HL-60/S4 (cell line): ENCODE data around the gene TMIE.

Experiments
- in situ Hi-C: fragments of 300-500 bp; cut with MboI; formaldehyde crosslinking; loops from 2 replicates; pipeline ENCODE4 v1.14.3; 2022; ENCODE audit warnings: low sequenced_read_pairs

The TMIE gene

GRCh38 chr3:46701181-46701939 lies at the start of gene TMIE:
Gene TMIE (plus strand): TSS chr3:46701392. CDS start chr3:46701488, 96 bp downstream.
- in situ Hi-C loops, result loop anchor here (25.0 kb wide), 2 partner anchors 186 to 661 kb away; partner anchors contain the start of gene PTH1R

DNA sequence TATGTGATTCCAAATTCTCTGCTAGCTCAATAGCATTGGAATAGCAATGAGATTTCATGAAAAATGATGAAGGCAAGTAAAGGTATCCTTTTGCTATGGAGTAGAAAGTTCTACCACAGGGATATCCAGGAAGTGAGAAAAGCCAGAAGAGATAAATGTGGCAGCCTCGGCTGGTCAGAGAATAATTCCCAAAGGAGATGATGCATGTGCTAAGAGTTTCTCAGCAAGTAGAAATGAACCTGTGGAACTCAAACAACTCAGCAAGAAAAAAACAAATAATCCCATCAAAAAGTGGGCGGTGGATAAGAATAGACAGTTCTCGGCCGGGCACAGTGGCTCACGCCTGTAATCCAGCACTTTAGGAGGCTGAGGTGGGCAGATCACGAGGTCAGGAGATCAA lies 45.9 kb upstream of the TMIE start:
- in situ Hi-C loops, result no loop called here

DNA sequence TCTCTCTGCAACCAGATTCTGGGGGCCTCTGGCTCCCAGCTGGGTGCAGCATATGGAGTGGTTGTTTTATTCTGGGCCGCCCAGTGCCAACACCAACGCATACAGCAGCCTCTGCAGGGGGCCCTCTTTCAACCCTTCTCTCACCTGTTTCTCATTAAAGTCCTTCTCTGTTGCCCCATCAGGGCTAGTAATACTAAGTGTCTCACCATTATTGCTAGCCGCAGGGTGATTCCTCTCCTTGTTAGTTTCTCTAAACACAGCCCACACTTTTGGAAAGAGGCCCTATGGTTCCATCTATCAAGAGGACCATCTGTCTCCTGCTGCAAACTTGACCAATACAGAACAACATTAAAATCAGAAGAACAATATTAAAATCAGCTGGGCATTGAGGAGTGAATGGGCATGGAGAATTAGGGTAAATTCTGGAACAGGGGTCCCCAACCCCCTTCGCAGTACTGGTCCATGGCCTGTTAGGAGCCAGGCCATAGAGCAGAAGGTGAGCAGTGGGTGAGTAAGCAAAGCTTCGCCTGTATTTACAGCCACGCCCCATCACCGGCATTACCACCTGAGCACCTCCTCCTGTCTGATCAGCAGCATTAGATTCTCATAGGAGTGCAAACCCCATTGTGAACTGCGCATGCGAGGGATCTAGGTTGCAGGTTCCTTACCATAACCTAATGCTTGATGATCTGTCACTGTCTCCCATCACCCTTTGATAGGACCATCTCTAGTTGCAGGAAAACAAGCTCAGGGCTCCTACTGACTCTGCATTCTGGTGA lies 44.2 kb upstream of the TMIE start:
- in situ Hi-C loops, result no loop called here

DNA sequence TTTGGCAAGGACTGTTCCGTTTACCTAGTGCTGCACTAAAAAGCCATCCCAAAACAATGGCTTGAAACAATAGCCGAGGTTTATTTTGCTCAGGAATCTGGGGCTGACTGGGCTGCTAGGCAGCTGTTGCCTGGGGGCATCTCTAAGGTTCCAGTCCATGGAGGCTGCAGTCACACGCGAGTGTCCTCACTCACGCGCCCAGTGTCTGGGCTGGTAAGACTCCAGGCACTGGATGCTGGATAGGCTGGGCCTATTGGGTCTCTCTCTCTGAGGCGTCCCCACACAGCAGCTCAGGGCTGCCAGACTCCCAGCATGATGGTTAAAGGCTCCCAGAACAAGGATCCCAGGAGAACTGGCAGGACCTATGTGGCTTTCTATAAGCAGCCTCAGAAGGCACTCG lies 41.9 kb upstream of the TMIE start:
- in situ Hi-C loops, result no loop called here

- in situ Hi-C loops, result no loop called here
Observed at GRCh38 chr3:46660003-46660402, 41.2 kb upstream of the TMIE start.

DNA sequence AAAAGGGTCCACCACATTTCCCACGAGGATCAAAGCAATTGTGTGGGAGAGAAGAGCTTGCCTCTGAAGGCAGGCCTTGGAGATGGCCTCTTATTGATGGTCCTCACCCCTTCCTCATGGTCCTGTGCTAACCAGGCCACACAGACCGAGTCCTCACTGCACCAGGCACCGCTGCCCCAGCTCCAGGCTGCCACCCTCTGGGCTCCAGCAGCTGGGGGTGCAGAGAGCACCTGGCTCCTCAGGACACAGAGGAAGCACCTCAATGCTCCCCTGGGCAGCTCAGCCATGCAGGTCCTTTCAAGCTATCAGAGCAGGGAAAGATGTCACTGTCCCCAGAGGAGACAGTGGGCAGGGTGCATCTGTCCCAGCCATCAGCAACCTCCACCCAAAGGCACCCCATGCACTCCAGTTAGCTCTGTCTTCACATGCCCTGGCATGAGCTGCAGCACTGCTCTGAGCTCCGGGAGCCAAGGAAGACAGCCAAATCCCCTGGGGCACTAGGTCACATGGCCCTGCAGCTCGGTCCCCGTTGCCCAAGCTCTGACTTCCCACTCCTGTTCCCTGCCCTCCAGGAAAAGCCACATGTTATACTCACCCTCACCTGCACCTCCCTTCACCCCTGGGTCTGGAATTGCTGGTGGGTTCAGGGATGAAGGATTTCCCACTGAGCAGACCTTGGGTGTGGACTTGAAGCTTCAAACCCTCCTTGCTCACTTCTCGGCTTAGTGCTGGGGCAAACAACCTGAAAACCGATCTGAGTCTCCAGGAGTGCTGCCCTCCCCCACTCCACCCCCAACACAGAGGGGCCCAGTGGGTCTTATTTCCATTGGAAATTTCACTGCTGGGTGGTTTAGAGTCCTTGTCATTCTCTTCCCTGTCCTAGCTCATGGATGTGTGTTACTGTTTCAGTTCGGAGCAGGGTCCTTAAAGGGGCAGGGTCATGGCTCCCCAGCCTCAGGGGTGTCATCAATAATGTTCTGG lies 40.4 kb upstream of the TMIE start:
- in situ Hi-C loops, result no loop called here

DNA sequence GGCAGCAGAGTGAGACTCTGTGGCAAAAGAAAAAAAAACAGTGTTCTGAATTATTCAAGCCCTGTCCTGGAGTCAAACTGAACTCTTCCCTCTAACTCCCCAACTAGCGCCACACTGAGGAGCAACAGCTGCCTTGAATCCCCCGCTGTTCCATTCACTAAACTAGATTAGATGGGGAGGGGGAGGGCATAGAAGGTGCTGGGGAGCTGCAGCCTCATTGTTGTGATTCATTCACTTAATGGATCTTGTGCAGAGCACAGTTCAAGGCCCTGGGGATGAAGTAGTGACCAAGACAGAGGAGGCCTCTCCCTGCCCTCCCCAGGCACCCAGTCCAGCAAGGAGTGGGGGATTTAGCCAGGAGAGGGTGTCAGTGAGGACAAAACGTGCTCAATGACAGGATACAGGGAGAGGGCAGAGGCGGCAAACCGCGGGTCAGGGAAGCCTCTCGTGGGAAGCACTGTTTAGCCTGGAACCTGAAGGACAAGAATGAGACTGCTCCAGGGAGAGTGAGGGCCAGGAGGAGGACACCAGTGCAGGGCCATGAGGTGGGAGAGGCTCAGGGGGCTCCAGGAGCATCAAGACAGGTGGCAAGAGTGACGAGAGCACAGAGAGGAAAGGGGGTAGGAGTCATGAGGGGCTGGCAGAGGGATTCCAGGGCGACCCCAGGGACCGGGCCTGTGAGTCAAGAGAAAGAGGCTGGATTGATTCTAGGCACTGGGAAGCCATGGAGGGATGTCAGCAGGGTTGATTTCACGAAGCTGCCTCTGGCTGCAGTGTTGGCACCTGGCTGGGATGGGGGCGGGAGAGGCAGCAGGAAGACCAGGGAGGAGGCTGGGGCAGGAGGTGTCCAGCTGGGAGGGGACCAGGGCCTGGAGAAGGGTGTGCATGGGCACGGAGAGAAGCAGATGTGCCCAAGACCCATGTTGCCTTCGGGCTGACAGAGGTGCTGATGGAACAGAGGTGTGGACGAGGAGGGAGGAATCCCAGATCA lies 39.1 kb upstream of the TMIE start:
- in situ Hi-C loops, result no loop called here

GRCh38 chr3:46662771-46663551 lies 38.2 kb upstream of the TMIE start:
- in situ Hi-C loops, result no loop called here

DNA sequence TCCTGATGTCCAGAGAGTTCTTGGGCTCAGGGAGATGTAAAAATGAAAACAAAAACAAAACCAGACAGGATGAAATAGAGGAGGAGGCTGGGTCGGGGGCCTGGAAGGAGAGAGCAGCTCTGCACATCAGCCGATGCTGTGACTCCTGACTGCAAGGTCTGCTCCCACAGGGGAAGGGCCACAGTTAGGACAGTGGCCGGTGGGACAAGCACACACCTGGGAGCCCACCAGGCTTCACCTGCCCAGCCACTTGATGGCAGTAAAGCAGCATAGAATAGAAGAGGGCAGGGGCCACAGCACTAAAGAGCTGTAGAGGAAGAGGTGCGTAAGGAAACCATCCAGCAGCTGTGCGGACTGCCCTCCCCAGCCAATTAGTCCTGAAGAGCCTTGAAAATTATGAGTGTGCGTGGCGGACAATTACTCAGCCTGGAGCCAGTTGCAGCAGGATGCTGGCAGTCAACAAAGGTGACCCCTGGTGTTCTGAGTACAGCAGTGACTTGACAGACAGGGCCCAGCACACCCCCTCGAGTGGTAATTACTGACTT lies 37.5 kb upstream of the TMIE start:
- in situ Hi-C loops, result no loop called here

DNA sequence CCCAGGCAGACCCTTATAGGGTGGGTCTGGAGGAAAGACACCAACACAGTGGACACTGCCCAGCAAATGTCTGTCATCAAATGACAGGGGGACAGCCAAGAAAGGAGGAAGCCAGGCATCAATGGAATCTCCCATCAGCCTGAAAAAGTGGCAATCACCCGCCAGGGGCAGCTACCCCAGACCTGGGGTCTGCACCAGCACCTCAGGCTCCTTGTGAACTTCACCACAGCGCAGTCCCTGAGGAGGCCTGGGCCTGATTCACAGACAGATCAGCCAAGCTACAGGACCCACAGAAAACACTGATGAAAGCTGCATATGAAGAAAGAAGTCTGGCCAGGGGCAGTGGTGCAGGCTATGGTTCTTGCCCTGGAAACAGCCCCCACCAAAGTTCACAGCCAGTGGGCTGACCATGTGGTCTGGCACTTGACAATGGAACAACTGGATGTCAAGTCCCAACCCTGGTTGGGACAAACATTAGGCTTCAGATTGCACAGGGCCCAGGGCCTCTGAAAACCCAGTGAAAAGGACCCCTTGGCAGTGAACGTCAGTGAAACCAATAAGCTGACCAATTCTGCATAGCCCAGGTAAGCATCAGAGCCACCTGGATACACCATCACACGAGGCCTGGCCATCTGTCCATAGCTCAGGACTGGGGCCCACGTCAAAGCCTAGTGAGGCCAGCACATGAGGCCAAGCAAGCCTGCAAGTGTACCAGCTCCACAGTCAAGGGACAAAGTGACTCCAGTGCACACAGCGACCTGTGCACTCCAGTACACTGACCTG lies 36.8 kb upstream of the TMIE start:
- in situ Hi-C loops, result no loop called here

GRCh38 chr3:46664971-46665762 lies 36.0 kb upstream of the TMIE start:
- in situ Hi-C loops, result no loop called here

GRCh38 chr3:46665763-46666452 lies 35.3 kb upstream of the TMIE start:
- in situ Hi-C loops, result no loop called here

DNA sequence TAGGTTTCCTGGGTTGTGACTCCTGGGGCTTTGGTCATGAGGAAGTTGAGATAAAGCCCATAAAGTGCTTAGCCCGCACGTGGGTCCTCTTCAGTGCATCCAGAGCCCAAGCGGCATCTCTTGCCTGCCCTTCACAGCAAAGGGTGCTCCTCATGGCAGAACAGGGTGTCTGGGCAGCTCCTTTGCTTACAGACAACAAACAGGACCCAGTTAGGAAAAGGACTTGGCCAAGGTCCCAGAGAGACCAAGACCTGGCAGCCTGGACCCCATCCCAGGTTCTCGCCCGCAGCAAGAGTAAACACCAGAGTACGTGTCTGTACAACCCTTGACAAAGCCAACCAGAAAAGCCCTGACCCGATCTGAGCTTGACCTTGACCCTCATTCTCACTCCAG lies 34.7 kb upstream of the TMIE start:
- in situ Hi-C loops, result no loop called here

DNA sequence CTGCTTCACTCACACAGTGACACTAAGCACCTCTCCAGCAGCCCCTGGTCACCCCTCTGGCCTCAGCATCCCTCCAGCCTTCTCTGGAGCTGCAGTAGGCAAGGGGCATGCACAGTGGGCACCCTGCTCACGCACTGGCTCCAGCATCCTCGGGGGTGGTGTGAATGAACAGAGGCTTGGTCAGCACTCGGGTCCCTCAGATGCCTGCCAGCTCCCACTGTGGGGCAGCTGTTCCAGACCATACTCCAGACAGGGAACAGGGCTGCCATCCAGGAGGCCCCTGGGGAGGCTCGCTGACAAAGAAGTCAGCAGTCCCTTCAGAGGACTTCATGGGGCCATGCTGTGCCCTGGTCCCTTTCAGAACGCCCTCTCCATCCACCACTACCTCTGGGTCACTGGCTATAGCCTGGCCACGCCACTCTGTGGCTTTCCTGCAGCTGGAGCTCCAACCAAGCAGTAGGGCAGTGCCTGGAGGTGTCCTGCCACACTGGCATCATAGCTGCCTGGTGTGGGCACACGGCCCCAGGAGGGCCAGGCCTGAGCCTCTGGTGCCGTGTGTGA lies 34.1 kb upstream of the TMIE start:
- in situ Hi-C loops, result no loop called here

DNA sequence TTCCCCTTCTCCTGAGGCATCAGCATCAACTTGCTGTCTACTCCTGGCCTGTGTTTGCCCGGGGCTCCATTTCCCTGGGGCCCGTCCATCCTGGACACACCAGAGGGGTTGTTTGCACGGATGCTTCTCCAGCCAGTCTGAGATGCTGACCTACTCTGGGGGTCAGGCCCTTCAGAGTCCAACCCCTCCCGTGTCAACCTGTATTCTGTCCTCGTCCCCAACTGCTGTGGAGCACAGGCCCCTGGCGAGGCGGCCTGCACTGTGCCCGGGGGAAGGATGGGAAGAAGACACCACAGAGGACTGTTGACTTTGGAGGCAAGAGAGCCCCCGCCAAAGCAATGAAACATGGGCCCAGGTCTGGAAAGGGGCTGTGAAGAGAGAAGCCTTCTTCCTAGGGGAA lies 33.5 kb upstream of the TMIE start:
- in situ Hi-C loops, result no loop called here

DNA sequence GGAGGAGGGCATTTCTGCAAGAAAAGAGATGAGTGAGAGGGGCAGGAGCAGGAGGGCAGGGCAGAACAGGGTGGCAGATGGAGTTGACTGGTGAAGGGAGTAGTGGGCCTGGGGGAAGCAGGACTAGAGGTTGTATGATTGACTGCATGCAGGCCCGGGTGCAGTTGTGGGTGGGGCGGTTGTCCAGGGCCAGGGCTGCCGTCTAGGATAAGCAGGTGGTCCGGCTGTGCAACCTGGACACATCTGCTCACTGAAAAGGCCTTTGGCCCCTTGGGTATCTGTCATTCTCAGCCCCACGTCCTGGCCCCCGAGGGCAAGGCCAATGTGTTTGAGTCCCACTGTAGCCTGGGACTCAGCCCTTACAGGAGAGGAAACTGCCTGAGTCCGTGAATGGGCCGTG lies 33.1 kb upstream of the TMIE start:
- in situ Hi-C loops, result no loop called here
